HL-60/S4 treated with retinoic acid at 250 ng/mL for 4 days and 3 days (cell line): ENCODE data around the gene VTA1.
"Not testable (repeated sequence)": the region's sequence is repeated elsewhere in the genome, so short reads cannot be mapped to it uniquely, and the experiment has no call there.

Source experiments
- in situ Hi-C: fragments of 300-500 bp; cut with MboI; formaldehyde crosslinking; loops from 2 replicates; pipeline ENCODE4 v1.7.0; 2022; ENCODE audit warnings: low sequenced_read_pairs

Gene VTA1

DNA sequence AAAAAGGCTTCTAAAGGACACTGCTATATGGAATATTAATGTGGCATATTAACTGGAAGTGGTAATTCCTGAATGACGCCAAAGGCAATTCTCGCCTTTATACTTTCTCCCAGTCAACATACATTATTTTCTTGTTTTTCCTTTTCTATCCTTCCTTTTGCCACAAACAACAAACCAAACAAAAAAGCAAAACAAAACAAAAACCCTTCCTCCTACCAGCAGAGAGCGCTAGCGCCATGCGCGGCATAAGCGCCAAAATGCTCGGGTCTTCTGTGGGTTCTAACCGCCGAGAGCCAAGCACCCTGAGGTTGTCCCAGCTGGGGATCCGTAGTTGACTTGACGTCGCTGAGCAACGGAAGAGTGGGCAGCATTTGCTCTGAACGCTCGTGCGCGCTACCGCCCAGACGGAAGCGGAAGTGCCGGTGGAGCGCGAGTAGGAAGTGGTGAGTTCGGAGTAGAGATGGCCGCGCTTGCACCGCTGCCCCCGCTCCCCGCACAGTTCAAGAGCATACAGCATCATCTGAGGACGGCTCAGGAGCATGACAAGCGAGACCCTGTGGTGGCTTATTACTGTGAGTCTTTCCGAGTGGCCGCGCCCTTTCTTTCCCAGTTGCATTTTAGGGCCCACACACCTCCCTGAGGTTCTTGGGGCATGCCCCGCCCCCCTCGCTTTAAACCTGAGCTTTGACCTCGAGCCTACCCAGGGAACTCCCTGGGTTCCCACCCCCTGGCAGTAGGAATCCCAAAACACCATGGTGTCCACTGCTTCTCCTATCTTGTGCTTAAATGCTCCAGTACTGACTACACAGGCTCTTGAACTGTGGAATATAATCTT is at the start of gene VTA1, which contains the start of gene NMBR:
VTA1 (plus strand) TSS at position 436 of the 835 bp plus-strand sequence; CDS start at position 461, 25 bp downstream.
NMBR (minus strand) TSS at position 295 of the 835 bp plus-strand sequence. CDS start 58,464 bp downstream, outside the sequence.
- in situ Hi-C loops, result no loop called here

DNA sequence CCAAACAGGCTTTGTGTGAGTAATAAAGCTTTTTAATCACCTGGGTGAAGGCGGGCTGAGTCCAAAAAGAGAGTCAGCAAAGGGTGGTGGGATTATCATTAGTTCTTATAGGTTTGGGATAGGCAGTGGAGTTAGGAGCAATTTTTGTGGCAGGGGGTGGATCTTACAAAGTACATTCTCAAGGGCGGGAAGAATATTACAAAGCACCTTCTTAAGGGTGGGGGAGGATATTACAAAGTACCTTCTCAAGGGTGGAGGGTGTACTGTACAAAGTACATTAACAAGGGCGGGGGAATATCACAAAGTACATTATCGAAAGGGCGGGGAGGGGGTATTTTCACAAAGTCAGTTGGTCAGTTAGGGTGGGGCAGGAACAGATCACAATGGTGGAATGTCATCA is 42.2 kb upstream of the VTA1 start:
- in situ Hi-C loops, result not testable (repeated sequence)

- in situ Hi-C loops, result not testable (repeated sequence)
Measured at GRCh38 chr6:142110820-142111219, 36.2 kb upstream of the VTA1 start.

- in situ Hi-C loops, result no loop called here
Measured at GRCh38 chr6:142112451-142113061, 34.5 kb upstream of the VTA1 start.

GRCh38 chr6:142117366-142117765 is 29.7 kb upstream of the VTA1 start:
- in situ Hi-C loops, result no loop called here

- in situ Hi-C loops, result no loop called here
Measured at GRCh38 chr6:142118328-142118727, 28.7 kb upstream of the VTA1 start.

DNA sequence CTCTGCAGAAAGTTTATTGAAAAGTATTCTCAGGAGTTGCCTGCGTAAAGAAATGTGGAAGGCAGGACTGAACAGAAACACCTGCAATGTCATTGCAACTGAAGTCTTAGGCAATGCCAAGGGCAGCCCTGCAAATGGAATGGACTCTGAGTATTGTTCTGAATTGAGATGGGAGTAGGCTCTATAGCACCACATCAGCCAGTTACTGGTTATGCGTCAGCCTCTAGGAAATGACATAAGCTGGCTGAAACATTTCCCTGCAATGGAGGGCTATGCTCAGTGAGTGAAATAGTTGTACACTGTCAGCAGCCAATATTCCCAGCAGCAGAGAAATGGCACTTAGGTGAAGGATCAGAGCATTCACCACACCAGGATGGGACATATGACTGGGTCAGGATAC is 28.1 kb upstream of the VTA1 start:
- in situ Hi-C loops, result no loop called here

GRCh38 chr6:142121342-142121741 is 25.7 kb upstream of the VTA1 start:
- in situ Hi-C loops, result no loop called here

DNA sequence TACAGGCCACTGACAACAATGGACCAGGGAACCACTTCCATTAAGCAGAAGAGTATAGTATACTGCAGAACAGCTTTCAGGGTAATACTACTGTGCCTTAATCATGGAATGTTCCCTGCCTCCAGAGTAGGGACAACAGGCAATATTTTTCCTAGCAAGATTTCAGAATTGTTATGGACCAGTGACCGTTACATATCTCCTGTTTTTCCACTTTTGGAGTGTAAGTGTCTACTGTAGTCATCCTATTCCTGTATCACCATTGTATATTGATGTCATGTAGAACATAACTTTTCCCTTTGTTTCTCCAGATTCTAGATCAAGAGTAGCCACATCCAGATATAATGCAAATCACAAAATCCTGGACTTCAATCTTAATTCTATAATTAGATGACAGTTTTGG is 16.2 kb upstream of the VTA1 start:
- in situ Hi-C loops, result no loop called here

GRCh38 chr6:142132625-142133024 is 14.4 kb upstream of the VTA1 start, which contains the start of gene GJE1:
GJE1 (plus strand) TSS chr6:142132925; CDS start chr6:142133159, 234 bp downstream.
- in situ Hi-C loops, result no loop called here

GRCh38 chr6:142138876-142139275 is 8.2 kb upstream of the VTA1 start:
- in situ Hi-C loops, result no loop called here

GRCh38 chr6:142141531-142141930 is 5.5 kb upstream of the VTA1 start:
- in situ Hi-C loops, result not testable (repeated sequence)

DNA sequence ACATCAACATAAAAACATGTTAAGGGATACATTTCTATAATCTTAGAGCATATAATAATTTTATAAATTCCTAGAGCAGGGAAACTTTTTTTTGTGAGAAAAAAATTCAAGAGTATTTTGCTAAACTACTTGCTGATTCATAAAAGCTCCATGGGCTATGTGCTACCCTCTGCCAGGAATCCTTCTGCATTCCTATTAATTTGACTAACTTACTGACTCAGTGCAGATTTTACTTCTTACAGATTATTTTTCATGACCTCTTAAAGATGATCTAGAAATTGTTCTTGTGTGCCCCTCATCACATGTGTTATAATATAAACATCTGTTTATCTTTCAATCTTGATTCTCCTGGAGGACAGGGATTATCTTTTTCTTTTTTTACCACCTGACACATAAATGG is 5.7 kb downstream of the VTA1 start:
- in situ Hi-C loops, result loop anchor here (25.0 kb wide), 1 partner anchor 235 kb away; no protein-coding TSS in a partner anchor

DNA sequence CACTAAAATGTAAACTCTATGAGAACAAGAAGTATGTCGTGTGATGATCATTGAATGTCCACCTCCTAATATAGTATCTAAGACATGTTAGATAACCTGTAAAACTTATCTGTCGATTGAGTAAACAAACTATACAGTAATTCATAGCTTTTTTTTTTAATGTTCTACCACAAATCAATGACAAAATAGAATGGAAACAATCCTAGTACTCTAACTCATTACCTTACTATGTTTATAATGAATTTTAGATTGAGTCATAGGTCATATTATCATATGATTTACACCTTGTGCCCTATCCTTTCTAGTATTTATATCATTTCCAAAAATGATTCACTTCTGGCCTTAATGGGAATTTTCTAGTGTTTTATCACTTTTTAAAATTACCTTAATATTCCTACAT is 6.1 kb downstream of the VTA1 start:
- in situ Hi-C loops, result loop anchor here (25.0 kb wide), 1 partner anchor 234 kb away; no protein-coding TSS in a partner anchor

DNA sequence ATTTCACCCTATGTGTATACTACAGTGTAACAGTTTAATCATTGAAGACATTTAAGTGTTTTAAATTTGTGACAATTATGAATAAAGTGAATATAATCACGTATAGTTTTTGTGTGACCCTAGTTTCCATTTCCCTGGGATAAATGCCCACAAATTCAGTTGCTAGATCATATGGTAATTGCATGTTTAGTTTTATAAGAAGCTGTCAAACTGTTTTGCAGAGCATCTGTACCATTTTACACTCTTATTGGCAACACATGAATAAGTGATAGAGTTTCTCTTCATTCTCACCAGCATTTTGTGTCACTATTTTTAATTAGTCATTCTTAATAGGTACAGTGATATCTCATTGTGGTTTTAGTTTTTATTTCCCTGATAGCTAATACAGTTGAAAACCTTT is 7.3 kb downstream of the VTA1 start:
- in situ Hi-C loops, result loop anchor here (25.0 kb wide), 1 partner anchor 233 kb away; no protein-coding TSS in a partner anchor

- in situ Hi-C loops, result loop anchor here (25.0 kb wide), 1 partner anchor 232 kb away; no protein-coding TSS in a partner anchor
Measured at GRCh38 chr6:142155091-142155490, 8.0 kb downstream of the VTA1 start.

DNA sequence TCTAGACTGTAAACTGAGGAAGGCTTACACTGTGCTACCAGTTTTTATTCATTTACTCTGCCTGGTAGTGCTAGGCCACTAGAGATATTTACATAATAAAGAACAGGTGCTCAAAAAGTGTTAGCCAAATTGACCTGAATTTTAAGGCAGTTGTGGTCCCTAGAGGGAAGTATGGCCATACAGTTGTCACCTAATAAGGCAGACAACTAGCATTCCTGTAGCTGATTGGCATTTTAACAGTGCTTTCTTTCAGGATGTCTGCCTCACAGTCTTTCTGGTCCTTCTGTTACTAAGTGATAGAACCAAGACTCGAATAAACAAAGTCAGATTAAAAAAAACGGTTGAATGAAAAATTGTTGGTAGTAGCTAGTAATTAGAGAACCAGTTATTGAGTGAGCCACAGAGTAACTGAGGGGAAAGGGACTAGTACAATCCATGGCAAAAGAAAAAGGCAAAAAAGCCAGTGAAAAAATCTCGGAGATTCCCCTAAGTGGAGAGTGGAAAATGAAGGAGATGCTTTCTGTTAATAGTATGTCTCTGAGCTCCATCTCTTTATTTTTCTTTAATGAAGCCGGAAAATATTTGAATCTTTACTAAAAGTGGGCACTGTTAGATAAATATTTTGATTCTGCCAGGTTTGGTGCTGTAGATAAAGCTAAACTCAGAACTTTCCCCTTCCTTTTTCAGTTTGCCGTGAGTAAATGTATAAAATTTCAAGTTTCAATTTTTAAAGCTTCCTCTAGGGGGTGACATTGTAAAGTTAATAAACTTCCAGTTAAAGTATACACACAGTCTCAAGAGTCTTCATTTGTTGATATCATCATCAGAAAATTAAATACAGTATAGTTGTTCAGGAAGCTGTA is 9.1 kb downstream of the VTA1 start:
- in situ Hi-C loops, result loop anchor here (25.0 kb wide), 1 partner anchor 231 kb away; no protein-coding TSS in a partner anchor

- in situ Hi-C loops, result loop anchor here (25.0 kb wide), 1 partner anchor 231 kb away; no protein-coding TSS in a partner anchor
Measured at GRCh38 chr6:142156758-142157068, 9.7 kb downstream of the VTA1 start.

DNA sequence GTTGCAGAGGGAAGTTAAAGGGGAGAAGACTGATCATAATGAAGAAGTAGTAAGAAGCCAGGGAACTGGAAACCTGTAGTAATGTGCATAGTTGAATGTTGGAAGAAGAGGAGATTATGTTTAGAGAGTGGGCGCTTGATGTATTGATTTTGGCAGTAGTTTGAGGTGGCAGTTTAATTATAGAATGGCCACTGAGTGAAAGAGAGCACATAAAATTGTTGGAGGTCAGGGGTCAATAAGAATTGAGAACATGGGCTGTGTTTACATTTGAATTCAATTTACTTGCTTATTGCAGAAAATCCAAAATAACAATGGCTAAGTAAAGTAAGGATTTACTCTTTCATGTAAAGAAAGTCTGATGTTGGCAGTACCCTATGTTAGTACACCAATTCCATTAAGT is 15.7 kb downstream of the VTA1 start:
- in situ Hi-C loops, result loop anchor here (25.0 kb wide), 1 partner anchor 225 kb away; no protein-coding TSS in a partner anchor

- in situ Hi-C loops, result loop anchor here (25.0 kb wide), 1 partner anchor 222 kb away; no protein-coding TSS in a partner anchor
Measured at GRCh38 chr6:142165227-142165626, 18.2 kb downstream of the VTA1 start.

DNA sequence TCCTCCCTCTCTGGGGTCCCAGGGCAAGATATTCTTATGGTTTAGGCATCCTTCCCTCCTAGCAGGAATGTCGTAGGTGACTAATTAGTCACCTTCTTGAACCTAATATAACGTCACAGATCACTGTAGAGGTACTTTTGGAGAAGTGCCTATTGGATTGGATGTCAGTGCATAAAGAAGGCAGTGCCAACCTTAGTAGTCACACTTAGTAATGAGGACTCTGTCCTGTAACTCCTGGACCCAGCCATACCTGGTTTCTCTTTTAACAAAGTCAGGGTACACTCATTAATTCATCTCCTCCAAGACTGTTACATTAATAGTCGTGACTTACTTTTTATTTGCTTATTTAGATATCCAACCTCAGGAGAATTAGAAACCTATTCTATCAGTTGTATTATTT is 20.0 kb downstream of the VTA1 start:
- in situ Hi-C loops, result loop anchor here (25.0 kb wide), 1 partner anchor 220 kb away; no protein-coding TSS in a partner anchor
